OCI-LY3 (cell line): ENCODE measurements around the gene SOX18.

Source experiments
- EZH2phosphoT487 ChIP-seq: fragments of 200-600 bp; shearing (Covaris generic); IDR thresholded peaks from 2 replicates; pipeline ENCODE4 v1.6.1; 2018; ENCODE audit warnings: antibody characterized with exemption, mixed run types, low read depth
- TF ChIP-seq, protein P1 (sequence below): fragments of 200-600, 300-600 bp; sonication (generic); IDR thresholded peaks from 2 replicates; pipeline ENCODE4 v1.5.1; 2014; ENCODE audit warnings: antibody characterized with exemption, low read length, low read depth

DNA sequence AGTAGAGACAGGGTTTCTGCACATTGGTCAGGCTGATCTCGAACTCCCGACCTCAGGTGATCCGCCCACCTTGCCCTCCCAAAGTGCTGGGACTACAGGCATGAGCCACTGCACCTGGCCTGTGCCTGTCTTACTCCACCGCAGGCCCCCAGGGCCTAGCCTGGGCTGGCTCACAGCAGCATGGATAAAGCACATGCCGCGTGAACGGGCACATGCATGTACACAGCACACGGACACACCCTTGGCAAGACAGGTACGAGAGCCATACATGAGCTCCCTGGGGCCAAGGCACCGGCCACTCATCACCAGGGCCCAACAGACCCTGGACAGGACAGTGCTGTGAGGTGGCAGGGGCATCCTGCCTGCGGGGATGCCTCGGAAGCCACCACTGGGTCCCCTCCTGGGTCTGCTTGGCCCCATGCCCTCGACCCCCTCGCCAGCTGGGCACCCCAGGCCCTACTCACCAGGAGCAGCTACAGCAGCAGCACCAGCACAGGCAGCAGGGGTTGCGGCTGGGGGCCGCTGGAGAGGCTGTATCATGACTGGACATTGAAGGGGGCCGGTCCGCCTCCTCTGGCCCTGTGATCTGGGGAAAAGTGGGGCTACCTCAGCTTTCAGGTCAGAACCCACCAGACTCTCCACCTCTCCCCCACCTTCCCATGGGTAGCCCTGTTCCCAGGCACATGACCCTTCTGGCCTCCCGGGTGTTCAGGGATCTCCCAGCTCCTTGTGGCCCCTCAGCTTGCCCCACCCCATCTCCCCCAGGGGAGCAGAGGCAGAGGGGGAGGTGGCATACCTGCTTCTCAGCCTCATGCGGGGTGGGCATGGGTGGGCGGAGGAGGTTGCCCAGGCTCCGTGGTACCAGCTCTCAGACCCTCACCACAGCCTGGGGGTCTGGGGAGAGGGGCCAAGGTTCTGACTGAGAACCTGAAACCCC lies 26.9 kb upstream of the SOX18 start:
- TF ChIP-seq, protein P1, sequence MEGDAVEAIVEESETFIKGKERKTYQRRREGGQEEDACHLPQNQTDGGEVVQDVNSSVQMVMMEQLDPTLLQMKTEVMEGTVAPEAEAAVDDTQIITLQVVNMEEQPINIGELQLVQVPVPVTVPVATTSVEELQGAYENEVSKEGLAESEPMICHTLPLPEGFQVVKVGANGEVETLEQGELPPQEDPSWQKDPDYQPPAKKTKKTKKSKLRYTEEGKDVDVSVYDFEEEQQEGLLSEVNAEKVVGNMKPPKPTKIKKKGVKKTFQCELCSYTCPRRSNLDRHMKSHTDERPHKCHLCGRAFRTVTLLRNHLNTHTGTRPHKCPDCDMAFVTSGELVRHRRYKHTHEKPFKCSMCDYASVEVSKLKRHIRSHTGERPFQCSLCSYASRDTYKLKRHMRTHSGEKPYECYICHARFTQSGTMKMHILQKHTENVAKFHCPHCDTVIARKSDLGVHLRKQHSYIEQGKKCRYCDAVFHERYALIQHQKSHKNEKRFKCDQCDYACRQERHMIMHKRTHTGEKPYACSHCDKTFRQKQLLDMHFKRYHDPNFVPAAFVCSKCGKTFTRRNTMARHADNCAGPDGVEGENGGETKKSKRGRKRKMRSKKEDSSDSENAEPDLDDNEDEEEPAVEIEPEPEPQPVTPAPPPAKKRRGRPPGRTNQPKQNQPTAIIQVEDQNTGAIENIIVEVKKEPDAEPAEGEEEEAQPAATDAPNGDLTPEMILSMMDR, result no peak
- no peak for TF ChIP-seq EZH2phosphoT487
